HCT116 (cell line): ENCODE results near the gene SLC41A1. TPM values are rescaled to one million over a fixed set of nuclear protein-coding genes. Genes with fewer than 3 reads are reported as not detected.
A peak's percentile ranks its signal among the peaks of the same experiment; 100 is the strongest.

Source experiments
- ATAC-seq: fragments of 200-7000 bp; cut with Tn5 transposase; 2 replicates; pipeline ENCODE4 v1.9.1; 2020; ENCODE audit warnings: mild to moderate bottlenecking, moderate library complexity
- BruUV-seq: library from RNA; stranded (reverse); fragments of 400-500 nt; replicated peaks from 2 replicates; lab custom pipeline; 2021; lab: Mats Ljungman, UMichigan
- CTCF ChIA-PET: fragments of 300-600 bp; sonication (Branson Sonifier 250); formaldehyde crosslinking; loops from one replicate; lab custom pipeline; 2021; ENCODE audit warnings: antibody characterized with exemption; lab: Charles Lee
- POLR2A ChIA-PET: fragments of 300-600, 350-600 bp; sonication (Branson Sonifier 250); formaldehyde crosslinking; loops from one replicate; lab custom pipeline; 2021; ENCODE audit warnings: antibody characterized with exemption; lab: Charles Lee
- RAD21 ChIA-PET, 2 experiments: fragments of 300-600 bp; sonication (Branson Sonifier 250); formaldehyde crosslinking; loops; one replicate each; lab custom pipeline; 2023; ENCODE audit warnings: low total read pairs in 2 of 2; ENCODE audit not compliant: uncharacterized antibody in 2 of 2, unreplicated experiment in 2 of 2, low non-redundant PET in 1 of 2; lab: Charles Lee
- DNase-seq: peaks from one replicate; pipeline ENCODE4 v3.0.0-alpha.2; 2010; ENCODE audit warnings: low read depth, low spot score
- H2AFZ ChIP-seq: fragments of 200-600 bp; shearing (Covaris generic), sonication (generic); 2 replicates; pipeline ENCODE4 v1.6.1; 2017; ENCODE audit warnings: low read depth, mixed run types, mixed read lengths, antibody characterized with exemption, low read length; ENCODE audit not compliant: poor library complexity, severe bottlenecking
- H3K27ac ChIP-seq: 2 replicates; pipeline ENCODE4 v1.5.1; 2012; ENCODE audit warnings: low read depth, low read length
- H3K27me3 ChIP-seq: fragments of 200-600 bp; sonication (generic); 2 replicates; pipeline ENCODE4 v1.6.1; 2016; ENCODE audit warnings: mixed run types, low read length, mixed read lengths; ENCODE audit not compliant: insufficient read depth
- H3K36me3 ChIP-seq, 2 experiments: fragments of 200-500 bp in 1 of 2; fragments of 200-600 bp in 1 of 2; sonication (Bioruptor generic) in 1 of 2; sonication (generic) in 1 of 2; 2 replicates each; pipeline versions ENCODE4 v1.5.1 to v1.6.1; 2014 to 2016; ENCODE audit warnings: low read length in 2 of 2, inconsistent platforms in 1 of 2, mixed read lengths in 1 of 2, mixed run types in 1 of 2; ENCODE audit not compliant: insufficient read depth in 2 of 2, control insufficient read depth in 1 of 2
- H3K4me1 ChIP-seq, 2 experiments: fragments of 200-600 bp in 1 of 2; sonication (generic) in 1 of 2; 2 replicates each; pipeline versions ENCODE4 v1.5.1 to v1.6.1; 2012 to 2017; ENCODE audit warnings: low read length in 2 of 2, inconsistent platforms in 1 of 2, mild to moderate bottlenecking in 1 of 2, mixed read lengths in 1 of 2, mixed run types in 1 of 2, moderate library complexity in 1 of 2; ENCODE audit not compliant: insufficient read depth in 2 of 2, control insufficient read depth in 1 of 2
- H3K4me2 ChIP-seq: fragments of 200-600 bp; sonication (generic); 2 replicates; pipeline ENCODE4 v1.6.1; 2017; ENCODE audit warnings: mixed run types, low read length, mixed read lengths
- H3K4me3 ChIP-seq, 2 experiments: fragments of 200-600 bp in 1 of 2; sonication (generic) in 1 of 2; replicated peaks in 1 of 2; 2 replicates each; pipeline ENCODE4 v1.5.1; 2011 to 2016; ENCODE audit warnings: low read length in 2 of 2, control low read depth in 1 of 2, low read depth in 1 of 2, mild to moderate bottlenecking in 1 of 2, mixed read lengths in 1 of 2, mixed run types in 1 of 2
- H3K79me2 ChIP-seq: fragments of 200-600 bp; sonication (generic); 2 replicates; pipeline ENCODE4 v1.6.1; 2017; ENCODE audit warnings: mild to moderate bottlenecking, mixed run types, low read length, moderate library complexity, mixed read lengths; ENCODE audit not compliant: insufficient read depth
- H3K9ac ChIP-seq: fragments of 200-600 bp; sonication (generic); 2 replicates; pipeline ENCODE4 v1.6.1; 2016; ENCODE audit warnings: low read length, mixed read lengths
- H3K9me2 ChIP-seq: fragments of 200-600 bp; sonication (generic), shearing (Covaris generic); 2 replicates; pipeline ENCODE4 v1.6.1; 2017; ENCODE audit warnings: mixed run types, mild to moderate bottlenecking, moderate library complexity; ENCODE audit not compliant: insufficient read depth
- H3K9me3 ChIP-seq, 2 experiments: fragments of 200-500 bp in 1 of 2; fragments of 200-600 bp in 1 of 2; sonication (Bioruptor generic) in 1 of 2; sonication (generic) in 1 of 2; 2 replicates each; pipeline ENCODE4 v1.6.1; 2014 to 2017; ENCODE audit warnings: low read length in 2 of 2, mixed read lengths in 2 of 2, inconsistent platforms in 1 of 2, low read depth in 1 of 2, mild to moderate bottlenecking in 1 of 2, mixed run types in 1 of 2, moderate library complexity in 1 of 2; ENCODE audit not compliant: control insufficient read depth in 1 of 2, insufficient read depth in 1 of 2
- H4K20me1 ChIP-seq: fragments of 200-600 bp; sonication (generic), shearing (Covaris generic); 2 replicates; pipeline ENCODE4 v1.6.1; 2017; ENCODE audit warnings: mixed run types, mild to moderate bottlenecking, moderate library complexity; ENCODE audit not compliant: insufficient read depth
- EGR1 ChIP-seq: IDR thresholded peaks from 2 replicates; pipeline ENCODE4 v1.6.1; 2012; ENCODE audit warnings: low read depth
- ELF1 ChIP-seq: IDR thresholded peaks from 2 replicates; pipeline ENCODE4 v1.6.1; 2012; ENCODE audit warnings: low read depth, borderline replicate concordance
- EZH2 ChIP-seq: fragments of 200-600 bp; sonication (generic); IDR thresholded peaks from 2 replicates; pipeline ENCODE4 v1.6.1; 2017; ENCODE audit warnings: antibody characterized with exemption, mixed run types
- SIN3A ChIP-seq: IDR thresholded peaks from 2 replicates; pipeline ENCODE4 v1.6.1; 2012; ENCODE audit warnings: low read depth
- SP1 ChIP-seq: IDR thresholded peaks from 2 replicates; pipeline ENCODE4 v1.6.1; 2012; ENCODE audit warnings: low read depth
- SRF ChIP-seq: IDR thresholded peaks from 2 replicates; pipeline ENCODE4 v1.6.1; 2012; ENCODE audit warnings: low read depth
- TCF7L2 ChIP-seq: IDR thresholded peaks from 2 replicates; pipeline ENCODE4 v1.7.0; 2011; ENCODE audit warnings: borderline replicate concordance, inconsistent platforms; ENCODE audit not compliant: insufficient read depth, insufficient read length; ENCODE audit errors: extremely low read depth
- intact Hi-C: fragments of 100-400 bp; cut with micrococcal nuclease; formaldehyde crosslinking; loops from 2 replicates; pipeline ENCODE4 v1.10.0; 2022
- total RNA-seq: library from RNA; stranded (reverse); gene quantifications from one replicate; pipeline ENCODE4 v1.2.1, GENCODE V29; 2021; ENCODE audit not compliant: unreplicated experiment
- TF ChIP-seq, protein P1 (sequence below): IDR thresholded peaks from 2 replicates; pipeline ENCODE4 v1.6.1; 2011; ENCODE audit warnings: mild to moderate bottlenecking, low read length, moderate library complexity; ENCODE audit not compliant: insufficient replicate concordance; ENCODE audit errors: extremely low read depth
- TF ChIP-seq, protein P2 (sequence below): IDR thresholded peaks from 2 replicates; pipeline ENCODE4 v1.6.1; 2012; ENCODE audit warnings: low read depth
- TF ChIP-seq, protein P3 (sequence below): IDR thresholded peaks from 2 replicates; pipeline ENCODE4 v1.6.1; 2012

The SLC41A1 gene
- total RNA-seq, 1 experiment from 2014 or later: 35.9 TPM

DNA sequence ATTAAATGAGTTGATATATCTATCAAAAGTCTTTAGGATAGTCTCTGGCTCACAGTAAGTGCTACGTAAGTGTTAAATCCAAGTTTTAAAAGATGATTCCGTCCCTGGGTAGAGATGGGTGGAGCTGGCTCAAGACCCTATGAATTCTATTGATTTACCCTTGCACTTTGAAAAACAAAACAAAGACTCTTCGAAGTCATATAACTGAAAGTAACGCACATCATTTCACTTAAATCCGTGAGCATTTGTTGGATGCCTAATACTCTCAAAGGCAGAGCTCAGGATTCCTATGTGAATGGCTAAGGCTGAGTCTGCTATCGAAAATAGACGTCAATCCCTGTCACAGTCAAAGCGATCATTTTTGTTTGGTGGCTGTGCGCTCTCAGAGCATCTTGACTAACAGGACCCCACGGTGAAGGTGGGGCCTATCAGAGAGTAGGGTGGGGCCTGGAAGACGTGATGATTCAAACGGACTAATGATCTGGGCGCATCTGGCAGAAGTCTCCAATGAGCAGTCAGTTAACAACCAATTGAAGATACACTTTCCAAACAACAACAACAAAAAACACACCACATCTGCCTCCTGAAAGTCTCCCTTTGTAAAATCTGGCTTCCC lies 61.9 kb downstream of the SLC41A1 start:
- H3K4me3 ChIP-seq: peak overlapping the region in 1 of 2 experiments; percentile 94; a peak in 2 of 4 replicates
- H3K9me3 ChIP-seq: no peaks in the 10 kb centered on the region
- peak overlapping the region; percentile 86 for H3K4me2 ChIP-seq
- no peaks in the 10 kb centered on the region for H3K9me2 ChIP-seq
- H3K4me1 ChIP-seq: peaks cover 16 to 41% of the 10 kb centered on the region in 2 experiments
- no TSS peak for BruUV-seq
- DNase-seq: peak; percentile 85
- no peaks in the 10 kb centered on the region for H3K27me3 ChIP-seq
- RAD21 ChIA-PET: no interaction called here
- CTCF ChIA-PET: no interaction called here
- H3K9ac ChIP-seq: peak overlapping the region; percentile 94
- H3K36me3 ChIP-seq: peaks cover 0 to 4% of the 10 kb centered on the region in 2 experiments; a peak in 1 of 4 replicates
- peak; percentile 37 for ATAC-seq
- peak overlapping the region; percentile 94 for H2AFZ ChIP-seq
- H4K20me1 ChIP-seq: peaks cover 21% of the 10 kb centered on the region; the same call in 1 of the 2 replicates
- TF ChIP-seq EGR1 (no peak), SP1 (peak; percentile 54)
- H3K79me2 ChIP-seq: peaks cover 33% of the 10 kb centered on the region
- POLR2A ChIA-PET: no interaction called here
- intact Hi-C loops: loop anchor here (2.0 kb wide), 1 partner anchor 24 kb away; the partner anchor contains the start of gene RAB29
- H3K27ac ChIP-seq: peak overlapping the region; percentile 92; the same call in 1 of the 2 replicates

DNA sequence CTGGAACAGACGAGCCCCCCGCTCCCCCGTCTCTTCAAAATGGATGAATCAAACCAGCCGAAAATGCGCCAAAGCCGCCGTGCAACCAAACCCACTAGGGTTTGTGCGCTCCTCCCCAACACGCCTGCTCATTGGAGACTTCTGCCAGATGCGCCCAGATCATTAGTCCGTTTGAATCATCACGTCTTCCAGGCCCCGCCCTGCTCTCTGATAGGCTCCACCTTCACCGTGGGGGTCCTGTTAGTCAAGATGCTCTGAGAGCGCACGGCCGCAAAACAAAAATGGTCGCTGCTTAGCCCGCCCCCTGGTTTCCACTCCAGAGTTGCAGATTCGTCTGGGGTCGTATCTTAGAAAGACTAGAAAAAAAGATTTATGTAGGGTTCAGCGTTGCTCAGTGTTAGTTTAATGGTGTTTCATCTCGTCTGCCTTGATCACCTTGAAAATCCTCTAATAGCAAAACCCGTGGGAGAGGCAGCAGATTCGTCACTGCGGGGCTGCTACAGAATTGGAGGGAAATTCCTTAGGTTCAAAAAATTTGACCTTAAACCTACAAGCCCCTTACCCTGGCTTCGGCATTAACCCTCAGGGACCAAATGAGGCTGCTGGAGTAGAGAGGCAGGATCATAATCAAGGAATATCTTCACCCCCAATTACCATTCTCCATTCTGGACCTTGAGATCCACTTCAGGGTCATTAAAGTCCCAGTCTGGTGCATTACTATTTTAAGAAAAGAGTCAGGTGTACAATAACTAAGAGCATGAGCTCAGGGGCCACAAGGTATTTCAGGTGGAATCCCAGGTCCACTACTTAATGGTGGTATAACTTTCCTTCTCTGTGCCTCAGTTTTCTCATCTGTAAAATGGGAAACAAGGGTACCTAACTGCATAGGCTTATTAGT lies 62.6 kb downstream of the SLC41A1 start, which contains the start of gene NUCKS1:
NUCKS1 (minus strand) TSS at position 45 of the 898 bp plus-strand sequence. CDS start 209 bp downstream, outside the sequence.
- intact Hi-C loops: loop anchor here (2.0 kb wide), 1 partner anchor 24 kb away; the partner anchor contains the start of gene RAB29
- Histone ChIP-seq H3K36me3 (peaks cover 0 to 4% of the 10 kb centered on the region in 2 experiments; a peak in 1 of 4 replicates), H3K9me2 (no peaks in the 10 kb centered on the region), H2AFZ (peak within 1 kb of the TSS; percentile 94), H3K4me3 (peak within 1 kb of the TSS; percentile 75 to 94), H3K9me3 (no peaks in the 10 kb centered on the region), H3K9ac (peak within 1 kb of the TSS; percentile 94), H3K4me2 (peak within 1 kb of the TSS; percentile 86), H3K4me1 (peaks cover 20 to 43% of the 10 kb centered on the region in 2 experiments), H3K27me3 (no peaks in the 10 kb centered on the region), H3K27ac (peak within 1 kb of the TSS; percentile 92), H3K79me2 (peaks cover 41% of the 10 kb centered on the region), H4K20me1 (peaks cover 21% of the 10 kb centered on the region; the same call in 1 of the 2 replicates)
- ChIA-PET CTCF (no interaction called here), RAD21 (interaction anchor here in 1 of 2 experiments (0.9 kb wide), 1 partner anchor 227 kb away, joined by 3 read pairs; no protein-coding TSS in a partner anchor), POLR2A (no interaction called here)
- BruUV-seq: TSS peak; percentile 94
- ATAC-seq (peak; percentile 78), DNase-seq (peak; percentile 98)
- peak; percentile 67 for TF ChIP-seq EGR1
- TF ChIP-seq EZH2: no peak
- TF ChIP-seq, protein P1, sequence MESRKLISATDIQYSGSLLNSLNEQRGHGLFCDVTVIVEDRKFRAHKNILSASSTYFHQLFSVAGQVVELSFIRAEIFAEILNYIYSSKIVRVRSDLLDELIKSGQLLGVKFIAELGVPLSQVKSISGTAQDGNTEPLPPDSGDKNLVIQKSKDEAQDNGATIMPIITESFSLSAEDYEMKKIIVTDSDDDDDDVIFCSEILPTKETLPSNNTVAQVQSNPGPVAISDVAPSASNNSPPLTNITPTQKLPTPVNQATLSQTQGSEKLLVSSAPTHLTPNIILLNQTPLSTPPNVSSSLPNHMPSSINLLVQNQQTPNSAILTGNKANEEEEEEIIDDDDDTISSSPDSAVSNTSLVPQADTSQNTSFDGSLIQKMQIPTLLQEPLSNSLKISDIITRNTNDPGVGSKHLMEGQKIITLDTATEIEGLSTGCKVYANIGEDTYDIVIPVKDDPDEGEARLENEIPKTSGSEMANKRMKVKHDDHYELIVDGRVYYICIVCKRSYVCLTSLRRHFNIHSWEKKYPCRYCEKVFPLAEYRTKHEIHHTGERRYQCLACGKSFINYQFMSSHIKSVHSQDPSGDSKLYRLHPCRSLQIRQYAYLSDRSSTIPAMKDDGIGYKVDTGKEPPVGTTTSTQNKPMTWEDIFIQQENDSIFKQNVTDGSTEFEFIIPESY: no peak
- peak; percentile 70 for TF ChIP-seq TCF7L2
- TF ChIP-seq SRF: no peak
- TF ChIP-seq, protein P2, sequence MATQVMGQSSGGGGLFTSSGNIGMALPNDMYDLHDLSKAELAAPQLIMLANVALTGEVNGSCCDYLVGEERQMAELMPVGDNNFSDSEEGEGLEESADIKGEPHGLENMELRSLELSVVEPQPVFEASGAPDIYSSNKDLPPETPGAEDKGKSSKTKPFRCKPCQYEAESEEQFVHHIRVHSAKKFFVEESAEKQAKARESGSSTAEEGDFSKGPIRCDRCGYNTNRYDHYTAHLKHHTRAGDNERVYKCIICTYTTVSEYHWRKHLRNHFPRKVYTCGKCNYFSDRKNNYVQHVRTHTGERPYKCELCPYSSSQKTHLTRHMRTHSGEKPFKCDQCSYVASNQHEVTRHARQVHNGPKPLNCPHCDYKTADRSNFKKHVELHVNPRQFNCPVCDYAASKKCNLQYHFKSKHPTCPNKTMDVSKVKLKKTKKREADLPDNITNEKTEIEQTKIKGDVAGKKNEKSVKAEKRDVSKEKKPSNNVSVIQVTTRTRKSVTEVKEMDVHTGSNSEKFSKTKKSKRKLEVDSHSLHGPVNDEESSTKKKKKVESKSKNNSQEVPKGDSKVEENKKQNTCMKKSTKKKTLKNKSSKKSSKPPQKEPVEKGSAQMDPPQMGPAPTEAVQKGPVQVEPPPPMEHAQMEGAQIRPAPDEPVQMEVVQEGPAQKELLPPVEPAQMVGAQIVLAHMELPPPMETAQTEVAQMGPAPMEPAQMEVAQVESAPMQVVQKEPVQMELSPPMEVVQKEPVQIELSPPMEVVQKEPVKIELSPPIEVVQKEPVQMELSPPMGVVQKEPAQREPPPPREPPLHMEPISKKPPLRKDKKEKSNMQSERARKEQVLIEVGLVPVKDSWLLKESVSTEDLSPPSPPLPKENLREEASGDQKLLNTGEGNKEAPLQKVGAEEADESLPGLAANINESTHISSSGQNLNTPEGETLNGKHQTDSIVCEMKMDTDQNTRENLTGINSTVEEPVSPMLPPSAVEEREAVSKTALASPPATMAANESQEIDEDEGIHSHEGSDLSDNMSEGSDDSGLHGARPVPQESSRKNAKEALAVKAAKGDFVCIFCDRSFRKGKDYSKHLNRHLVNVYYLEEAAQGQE: no peak
- peak; percentile 97 for TF ChIP-seq SP1
- no peak for TF ChIP-seq ELF1
- no peak for TF ChIP-seq SIN3A
- TF ChIP-seq, protein P3, sequence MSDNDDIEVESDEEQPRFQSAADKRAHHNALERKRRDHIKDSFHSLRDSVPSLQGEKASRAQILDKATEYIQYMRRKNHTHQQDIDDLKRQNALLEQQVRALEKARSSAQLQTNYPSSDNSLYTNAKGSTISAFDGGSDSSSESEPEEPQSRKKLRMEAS: peak; percentile 68
